NT2/D1 (cell line): ENCODE measurements around the gene SETX.

ENCODE experiments used
- YY1 ChIP-seq: IDR thresholded peaks from 2 replicates; pipeline ENCODE4 v1.6.1; 2011; ENCODE audit not compliant: insufficient read length, insufficient read depth
- ZNF274 ChIP-seq: IDR thresholded peaks from 2 replicates; pipeline ENCODE4 v1.6.1; 2011; ENCODE audit warnings: mild to moderate bottlenecking, low read depth, low read length

DNA sequence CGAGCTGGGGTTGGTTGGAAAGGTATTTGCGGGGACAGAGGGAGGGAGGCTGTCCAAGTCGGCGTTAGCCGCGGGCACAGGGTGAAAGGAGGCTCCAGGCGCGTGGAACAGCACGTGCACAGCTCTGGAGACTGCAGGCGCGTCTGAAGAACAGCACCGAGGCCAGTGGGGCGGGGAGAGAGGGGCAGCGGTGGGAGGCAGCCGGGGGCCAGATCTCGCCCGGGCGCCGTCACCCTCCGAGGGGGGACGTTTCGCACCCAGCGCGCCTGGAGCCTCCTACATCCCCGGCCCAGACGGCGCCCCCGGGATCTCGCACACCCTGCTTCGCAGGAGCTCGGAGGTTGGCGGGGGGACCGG lies 113.3 kb downstream of the SETX start:
- TF ChIP-seq ZNF274 (no peak), YY1 (no peak)
